Keratinocyte (primary cell): Measurements from ENCODE around the gene PNLIPRP3. TPM values are rescaled to one million over a fixed set of nuclear protein-coding genes. Genes with fewer than 3 reads are reported as not detected.

Experiments
- DNase-seq: peaks from one replicate; pipeline ENCODE4 v3.0.0-alpha.2; 2011; ENCODE audit warnings: low read depth, missing footprints, low spot score
- FAIRE-seq: peaks from 2 replicates; lab custom pipeline; 2011; peaks lifted over from hg19 to GRCh38; lab: Jason Lieb, UNC
- H2AFZ ChIP-seq: 2 replicates; pipeline ENCODE4 v1.6.0; 2012; ENCODE audit warnings: low read length, control low read depth, inconsistent platforms; ENCODE audit not compliant: control insufficient read depth
- H3K27ac ChIP-seq: 2 replicates; pipeline ENCODE4 v1.5.1; 2011; ENCODE audit warnings: low read length; ENCODE audit not compliant: control insufficient read depth, insufficient read depth
- H3K27me3 ChIP-seq: 3 replicates; pipeline ENCODE4 v1.6.0; 2011; ENCODE audit warnings: low read length; ENCODE audit not compliant: control insufficient read depth, insufficient read depth; ENCODE audit errors: extremely low read depth
- H3K36me3 ChIP-seq, 2 experiments: 2 replicates in 1 of 2; 3 replicates in 1 of 2; pipeline ENCODE4 v1.5.1; 2011; ENCODE audit warnings: low read length in 2 of 2, mild to moderate bottlenecking in 1 of 2; ENCODE audit not compliant: control insufficient read depth in 2 of 2, insufficient read depth in 2 of 2; ENCODE audit errors: extremely low read depth in 1 of 2
- H3K4me1 ChIP-seq: 3 replicates; pipeline ENCODE4 v1.5.1; 2011; ENCODE audit warnings: low read length; ENCODE audit not compliant: control insufficient read depth, insufficient read depth; ENCODE audit errors: extremely low read depth
- H3K4me2 ChIP-seq: 3 replicates; pipeline ENCODE4 v1.6.0; 2011; ENCODE audit warnings: low read depth, low read length; ENCODE audit not compliant: control insufficient read depth, insufficient read depth; ENCODE audit errors: extremely low read depth
- H3K4me3 ChIP-seq, 3 experiments: fragments of 200-600 bp in 1 of 3; sonication (generic) in 1 of 3; 2 replicates in 2 of 3; 3 replicates in 1 of 3; pipeline ENCODE4 v1.5.1; 2011 to 2016; ENCODE audit warnings: low read length in 3 of 3, mild to moderate bottlenecking in 3 of 3, control low read depth in 2 of 3, inconsistent platforms in 1 of 3, low read depth in 1 of 3, mixed read lengths in 1 of 3, mixed run types in 1 of 3, moderate library complexity in 1 of 3; ENCODE audit not compliant: control insufficient read depth in 2 of 3, insufficient read depth in 2 of 3; ENCODE audit errors: extremely low read depth in 1 of 3
- H3K79me2 ChIP-seq: 2 replicates; pipeline ENCODE4 v1.6.0; 2012; ENCODE audit warnings: low read length; ENCODE audit not compliant: control insufficient read depth, insufficient read depth
- H3K9ac ChIP-seq: 3 replicates; pipeline ENCODE4 v1.6.0; 2011; ENCODE audit warnings: low read length; ENCODE audit not compliant: control insufficient read depth, insufficient read depth; ENCODE audit errors: extremely low read depth
- H3K9me1 ChIP-seq: 3 replicates; pipeline ENCODE4 v1.6.0; 2011; ENCODE audit warnings: low read length; ENCODE audit not compliant: control insufficient read depth, insufficient read depth; ENCODE audit errors: extremely low read depth
- H3K9me3 ChIP-seq: 2 replicates; pipeline ENCODE4 v1.5.1; 2012; ENCODE audit warnings: low read depth, low read length; ENCODE audit not compliant: control insufficient read depth
- H4K20me1 ChIP-seq: 3 replicates; pipeline ENCODE4 v1.6.0; 2011; ENCODE audit warnings: low read length; ENCODE audit not compliant: control insufficient read depth, insufficient read depth; ENCODE audit errors: extremely low read depth
- CTCF ChIP-seq, 3 experiments: IDR thresholded peaks in 1 of 3; conservative IDR thresholded peaks in 1 of 3; optimal IDR thresholded peaks in 1 of 3; 2 replicates in 2 of 3; 3 replicates in 1 of 3; pipeline versions ENCODE3 to v1.5.1; 2011; ENCODE audit warnings: low read length in 3 of 3, mild to moderate bottlenecking in 3 of 3, moderate library complexity in 2 of 3, control low read depth in 1 of 3, inconsistent platforms in 1 of 3; ENCODE audit not compliant: insufficient read depth in 2 of 3; ENCODE audit errors: extremely low read depth in 1 of 3
- EZH2 ChIP-seq: IDR thresholded peaks from one replicate; pipeline ENCODE4 v1.6.1; 2012; ENCODE audit warnings: inconsistent platforms, mild to moderate bottlenecking, low read length, moderate library complexity
- dilution Hi-C: fragments of 300-500 bp; cut with MboI; formaldehyde crosslinking; loops from one replicate; pipeline ENCODE4 v1.7.0; 2020; ENCODE audit warnings: low sequenced_read_pairs; ENCODE audit not compliant: extremely low pct_ligation_motif_present
- polyA minus RNA-seq, 3 experiments: library from RNA; depleted of rRNA, polyadenylated mRNA; stranded (reverse); fragments of >200 nt; gene quantifications; 1 replicate in 1 of 3; 2 replicates in 1 of 3; 3 replicates in 1 of 3; pipeline ENCODE4 v1.2.3, GENCODE V29; 2011
- polyA plus RNA-seq, 5 experiments: library from polyadenylated mRNA; depleted of rRNA in 3 of 5; stranded (reverse) in 3 of 5; stranded (forward) in 1 of 5; unstranded in 1 of 5; fragments of >200 nt; gene quantifications; 1 replicate in 1 of 5; 2 replicates in 3 of 5; 3 replicates in 1 of 5; pipeline versions ENCODE4 v1.2.1 to v1.2.3, GENCODE V29; 2011 to 2012; ENCODE audit warnings: missing spikeins in 2 of 5, low read depth in 1 of 5, low replicate concordance in 1 of 5

The PNLIPRP3 gene
- polyA plus RNA-seq (64.5 to 120 TPM (median 117 TPM) in 3 replicates), polyA minus RNA-seq (8.3 to 45.4 TPM (median 41.8 TPM) in 3 replicates)
- 107 TPM for polyA plus RNA-seq (2011; ENCODE audit: low read depth)
- 33.8 and 60.8 TPM in 2 replicates for polyA plus RNA-seq (2011; cell fraction: cytosol; rRNA removed)
- 154 and 190 TPM in 2 replicates for polyA plus RNA-seq (2011; cell fraction: nucleus; rRNA removed)
- 54.9 and 152 TPM in 2 replicates for polyA plus RNA-seq (2012; ENCODE audit: low replicate concordance)
- 26.1 TPM for polyA minus RNA-seq (2011; cell fraction: cytosol; rRNA and poly(A)+ RNA removed)
- polyA minus RNA-seq (2011; cell fraction: nucleus; rRNA and poly(A)+ RNA removed), result 87.7 and 152 TPM in 2 replicates

- Histone ChIP-seq H3K36me3 (peaks cover 2 to 5% of the 10 kb centered on the region in 2 experiments), H3K27me3 (no peaks in the 10 kb centered on the region), H3K4me3 (peak within 1 kb of the TSS; percentile 63 to 87 (median 79)), H4K20me1 (no peaks in the 10 kb centered on the region), H3K9ac (peak within 1 kb of the TSS; percentile 90), H2AFZ (no peak within 1 kb of the TSS), H3K4me1 (peaks cover 38% of the 10 kb centered on the region), H3K9me1 (no peaks in the 10 kb centered on the region), H3K79me2 (peaks cover 48% of the 10 kb centered on the region), H3K27ac (peak within 1 kb of the TSS; percentile 98), H3K9me3 (no peaks in the 10 kb centered on the region), H3K4me2 (peak within 1 kb of the TSS; percentile 94)
- TF ChIP-seq EZH2 (no peak), CTCF (optimal IDR thresholded peaks at IDR 0.05 in 1 of 3, IDR thresholded peaks at IDR 0.05 in 1 of 3, conservative IDR thresholded peaks at IDR 0.05 in 1 of 3; ENCODE audit: extremely low read depth in 1 of 3, insufficient read depth in 2 of 3, low read length in 3 of 3) (no peak)
- DNase-seq, result no peak
- dilution Hi-C loops, result no loop called here
- peak; percentile 29 for FAIRE-seq
These were observed at the start of gene PNLIPRP3 for GRCh38 chr10:116427671-116428070. Gene PNLIPRP3 (plus strand): TSS chr10:116427847. CDS start chr10:116428013, 166 bp downstream.

GRCh38 chr10:116382290-116382689 lies 45.4 kb upstream of the PNLIPRP3 start:
- no peak overlapping the region for H3K9ac ChIP-seq
- no peaks in the 10 kb centered on the region for H3K79me2 ChIP-seq
- H3K4me1 ChIP-seq, result peaks cover 4% of the 10 kb centered on the region
- H3K27me3 ChIP-seq, result no peaks in the 10 kb centered on the region
- no peaks in the 10 kb centered on the region for H3K9me3 ChIP-seq
- dilution Hi-C loops, result no loop called here
- no peak overlapping the region for H3K4me2 ChIP-seq
- no peaks in the 10 kb centered on the region for H3K36me3 ChIP-seq
- no peaks in the 10 kb centered on the region for H3K9me1 ChIP-seq
- TF ChIP-seq CTCF (optimal IDR thresholded peaks at IDR 0.05 in 1 of 3, IDR thresholded peaks at IDR 0.05 in 1 of 3, conservative IDR thresholded peaks at IDR 0.05 in 1 of 3; ENCODE audit: extremely low read depth in 1 of 3, insufficient read depth in 2 of 3, low read length in 3 of 3) (no peak), EZH2 (no peak)
- H3K27ac ChIP-seq, result no peak overlapping the region
- H3K4me3 ChIP-seq, result no peak overlapping the region
- no peaks in the 10 kb centered on the region for H4K20me1 ChIP-seq
- DNase-seq, result no peak
- H2AFZ ChIP-seq, result no peak overlapping the region
- FAIRE-seq, result no peak
